DOHH2 (cell line): ENCODE measurements around the gene LONP2.

Source experiments
- CTCF ChIP-seq: fragments of 200-600 bp; sonication (generic); IDR thresholded peaks from one replicate; pipeline ENCODE4 v1.5.1; 2014; ENCODE audit warnings: antibody characterized with exemption, mild to moderate bottlenecking, low read depth, low read length; ENCODE audit not compliant: poor library complexity, severe bottlenecking
- EZH2phosphoT487 ChIP-seq: fragments of 200-600 bp; sonication (generic); IDR thresholded peaks from 2 replicates; pipeline ENCODE4 v1.6.1; 2017; ENCODE audit warnings: borderline replicate concordance, mild to moderate bottlenecking, antibody characterized with exemption, low read length, moderate library complexity, mixed read lengths

GRCh38 chr16:48361540-48362144 is 117.5 kb downstream of the LONP2 start:
- TF ChIP-seq CTCF (no peak), EZH2phosphoT487 (no peak)
